GM19099 (cell line): Measurements from ENCODE around the gene SEC24A.

Experiments used
- POLR2A ChIP-seq: IDR thresholded peaks from 3 replicates; pipeline ENCODE4 v1.6.1; 2011; ENCODE audit warnings: low read depth; ENCODE audit not compliant: insufficient read length; ENCODE audit errors: extremely low read depth

SEC24A gene

DNA sequence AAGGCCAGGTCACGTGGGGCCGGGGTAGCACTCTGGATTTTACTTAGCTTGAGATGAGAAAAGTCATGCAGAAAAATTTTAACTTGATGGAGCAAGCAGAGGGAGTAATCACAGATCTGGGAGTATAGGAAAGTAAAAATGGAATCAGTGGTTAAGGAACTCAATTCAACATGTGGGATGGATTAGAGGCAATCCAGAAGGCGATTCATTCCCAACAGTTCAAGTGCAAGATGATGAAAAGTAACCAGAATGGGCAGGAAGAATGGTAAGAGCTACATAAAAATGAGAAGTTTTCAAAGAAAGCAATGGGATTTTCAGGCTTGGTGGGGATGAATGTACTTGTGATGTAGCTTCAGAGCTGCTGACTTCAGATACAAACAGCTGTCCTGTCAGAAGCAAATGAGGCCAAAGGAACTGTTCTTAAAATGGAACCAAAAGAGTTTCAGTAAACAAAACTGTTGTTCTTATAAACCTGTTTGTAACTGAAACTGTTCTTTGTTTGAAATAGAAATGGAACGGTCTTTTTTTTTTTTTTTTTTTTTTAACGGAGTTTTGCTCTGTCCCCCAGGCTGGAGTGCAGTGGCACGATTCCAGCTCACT, 5.6 kb upstream of the SEC24A start:
- TF ChIP-seq POLR2A, result peak; percentile 36

DNA sequence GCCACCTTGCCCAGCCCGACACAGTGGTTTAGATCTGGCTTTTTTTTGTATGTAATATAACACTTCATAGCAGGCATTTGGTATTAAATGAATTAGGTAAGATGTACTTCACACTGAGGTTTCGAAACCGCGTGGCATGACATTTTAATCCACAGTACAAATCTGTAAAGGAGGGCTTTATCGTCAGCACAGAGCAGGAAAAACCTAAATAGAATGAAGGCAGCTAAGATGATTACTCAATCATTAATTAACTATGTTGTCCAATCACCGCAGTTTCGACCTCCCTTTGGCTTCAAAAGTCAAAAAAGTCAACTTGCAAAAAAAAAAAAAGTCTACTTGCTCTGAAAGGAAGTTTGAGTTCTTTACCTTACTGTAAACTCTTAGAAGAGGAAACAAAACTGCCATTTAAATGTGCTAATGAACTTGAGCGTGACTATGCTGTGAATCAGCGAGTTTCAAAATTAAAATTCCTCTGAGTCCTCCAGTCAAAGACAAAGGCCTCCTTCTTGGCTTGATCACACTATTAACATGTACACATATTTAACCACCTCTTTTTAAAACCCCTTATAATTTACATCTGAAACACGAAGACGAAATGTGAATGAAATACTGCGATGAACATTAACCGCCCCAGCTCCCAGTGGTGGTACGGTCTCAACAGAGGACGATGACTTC, 698 bp upstream of the SEC24A start:
- TF ChIP-seq POLR2A, result no peak

- TF ChIP-seq POLR2A, result no peak
Observed at GRCh38 chr5:134649163-134649835, 714 bp downstream of the SEC24A start.

DNA sequence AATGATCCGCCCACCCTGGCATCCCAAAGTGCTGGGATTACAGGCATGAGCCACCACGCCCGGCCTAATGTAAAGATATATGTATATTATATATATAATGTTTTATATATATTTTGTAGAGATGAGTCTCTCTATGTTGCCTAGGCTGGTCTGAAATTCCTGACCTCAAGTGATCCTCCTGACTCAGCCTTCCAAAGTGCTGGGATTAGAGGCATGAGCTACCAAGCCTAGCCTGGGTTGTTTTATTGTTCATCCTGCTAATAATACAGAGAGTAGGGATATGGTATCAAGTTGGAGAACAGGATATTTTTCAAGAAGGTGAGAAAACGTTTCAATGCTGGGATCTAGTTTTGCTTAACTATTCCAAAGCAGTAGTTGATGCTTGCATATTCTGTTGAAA, 2.9 kb downstream of the SEC24A start:
- no peak for TF ChIP-seq POLR2A

DNA sequence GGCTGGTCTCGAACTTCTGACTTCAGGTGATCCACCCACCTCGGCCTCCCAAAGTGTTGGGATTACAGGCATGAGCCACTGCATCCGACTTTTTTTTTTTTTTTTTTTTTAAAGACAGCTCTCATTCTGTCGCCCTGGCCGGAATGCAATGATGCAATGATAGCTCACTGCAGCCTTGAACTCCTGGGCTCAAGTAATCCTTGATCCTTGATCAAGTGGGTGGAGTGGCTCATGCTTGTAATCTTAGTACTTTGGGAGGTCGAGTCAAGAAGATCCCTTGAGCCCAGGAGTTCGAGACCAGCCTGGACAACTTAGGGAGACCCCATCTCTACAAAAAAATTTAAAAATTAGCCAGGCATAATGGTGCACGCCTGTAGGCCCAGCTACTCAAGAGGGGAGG, 8.1 kb downstream of the SEC24A start:
- TF ChIP-seq POLR2A, result no peak

DNA sequence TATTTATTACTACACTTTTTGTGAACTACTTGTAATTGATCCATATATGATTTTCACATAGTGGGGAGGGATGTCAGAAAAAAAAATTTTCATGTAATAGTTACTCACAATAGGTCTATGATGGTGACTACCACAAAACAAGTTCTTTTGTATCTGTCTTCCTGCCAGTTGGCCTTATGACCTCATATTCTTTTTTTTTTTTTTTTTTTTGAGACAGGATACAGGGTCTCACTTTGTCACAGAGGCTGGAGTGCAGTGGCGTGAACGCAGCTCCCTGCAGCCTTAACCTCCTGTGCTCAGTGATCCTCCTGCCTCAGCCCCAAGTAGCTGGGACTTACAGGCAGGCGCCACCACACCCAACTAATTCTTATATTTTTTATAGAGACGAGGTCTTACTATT, 10.9 kb downstream of the SEC24A start:
- TF ChIP-seq POLR2A, result no peak

- no peak for TF ChIP-seq POLR2A
Observed at GRCh38 chr5:134659922-134660321, 11.3 kb downstream of the SEC24A start.

DNA sequence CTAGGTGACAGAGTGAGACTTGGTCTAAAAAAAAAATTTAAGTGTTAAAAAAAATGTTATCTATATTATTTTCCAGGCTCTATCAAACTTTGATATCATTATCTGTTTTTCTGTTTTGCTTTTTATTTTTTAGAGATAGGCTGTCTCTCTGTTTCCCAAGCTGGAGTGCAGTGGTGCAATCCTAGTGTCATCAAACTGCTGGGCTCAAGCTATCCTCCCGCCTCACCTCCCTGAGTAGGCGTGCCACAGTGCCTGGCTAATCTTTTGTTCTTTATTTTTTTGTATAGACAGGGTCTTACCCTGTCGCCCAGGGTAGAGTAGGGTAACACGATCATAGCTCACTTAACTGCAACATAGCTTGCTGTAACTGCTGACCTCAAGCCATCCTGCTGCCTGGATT, 14.4 kb downstream of the SEC24A start:
- no peak for TF ChIP-seq POLR2A

DNA sequence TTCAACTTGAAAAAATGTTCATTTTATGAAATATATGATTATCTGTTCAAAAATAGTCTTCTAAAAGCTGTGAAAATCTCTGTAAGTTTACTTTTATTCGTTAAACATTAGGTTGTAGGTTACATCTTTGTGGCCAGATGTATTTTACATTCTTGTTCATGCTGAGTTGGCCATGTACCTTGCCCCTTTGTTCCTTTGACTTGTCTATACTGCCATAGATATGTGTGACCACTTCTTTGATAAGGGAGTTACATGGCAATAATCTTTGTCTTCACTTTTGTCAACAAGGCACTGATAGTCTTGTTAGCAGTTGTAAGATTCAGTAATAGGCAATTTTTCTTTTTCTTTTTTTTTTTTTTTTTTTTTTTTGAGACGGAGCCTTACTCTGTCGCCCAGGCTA, 15.9 kb downstream of the SEC24A start:
- no peak for TF ChIP-seq POLR2A

DNA sequence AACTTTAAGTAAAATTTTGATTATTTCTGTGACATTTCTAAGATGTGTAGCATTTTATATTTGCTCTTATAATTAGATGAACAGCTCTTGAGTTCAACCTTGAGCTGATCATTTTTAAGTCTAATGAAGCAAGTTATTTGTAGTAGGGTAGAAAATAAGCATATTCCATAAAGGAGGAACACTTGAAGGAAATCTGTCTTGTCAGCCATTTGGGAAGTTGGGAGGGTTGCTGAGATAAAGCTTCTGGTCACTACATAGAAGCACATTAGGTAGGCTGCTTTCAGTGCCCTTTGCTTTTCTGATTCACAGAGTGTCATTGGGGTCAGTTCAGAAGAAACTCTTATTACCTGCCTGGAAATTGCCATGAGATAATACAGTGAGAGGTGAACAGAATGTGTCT, 44.1 kb downstream of the SEC24A start:
- TF ChIP-seq POLR2A, result no peak

DNA sequence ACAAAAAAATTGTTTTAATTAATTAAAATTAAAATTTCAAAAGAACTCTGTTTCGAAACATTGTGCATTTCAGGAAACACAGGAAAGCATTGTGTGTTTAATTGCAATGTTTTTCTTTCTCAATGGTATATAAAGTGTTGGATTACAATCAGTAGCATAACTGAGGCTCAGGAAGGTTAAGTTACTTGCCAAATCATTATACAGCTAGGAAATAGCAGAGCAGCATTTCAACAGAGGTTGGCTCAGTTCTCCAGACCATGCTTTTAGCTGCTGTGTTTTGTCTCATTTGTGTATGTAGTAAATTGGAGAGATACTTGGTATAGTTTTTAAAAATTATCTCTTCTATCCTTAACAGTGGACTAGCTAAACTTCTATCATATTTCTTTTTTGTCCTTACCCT, 59.7 kb downstream of the SEC24A start:
- TF ChIP-seq POLR2A, result no peak

DNA sequence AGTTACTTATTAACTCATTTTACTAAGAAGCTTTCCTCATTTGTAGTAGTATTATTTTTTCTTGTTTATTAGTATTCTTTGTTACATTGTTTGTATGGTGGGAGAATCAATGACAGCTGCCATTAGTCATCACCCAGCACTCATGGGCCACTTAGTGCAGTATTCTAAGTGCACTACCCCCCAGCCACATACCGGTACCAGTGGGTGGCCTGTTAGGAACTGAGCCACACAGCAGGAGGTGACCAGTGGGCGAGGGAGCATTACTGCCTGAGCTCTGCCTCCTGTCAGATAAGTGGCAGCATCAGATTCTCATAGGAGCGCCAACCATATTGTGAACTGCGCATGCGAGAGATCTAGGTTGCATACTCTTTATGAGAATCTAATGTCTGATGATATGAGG, 65.5 kb downstream of the SEC24A start:
- no peak for TF ChIP-seq POLR2A

DNA sequence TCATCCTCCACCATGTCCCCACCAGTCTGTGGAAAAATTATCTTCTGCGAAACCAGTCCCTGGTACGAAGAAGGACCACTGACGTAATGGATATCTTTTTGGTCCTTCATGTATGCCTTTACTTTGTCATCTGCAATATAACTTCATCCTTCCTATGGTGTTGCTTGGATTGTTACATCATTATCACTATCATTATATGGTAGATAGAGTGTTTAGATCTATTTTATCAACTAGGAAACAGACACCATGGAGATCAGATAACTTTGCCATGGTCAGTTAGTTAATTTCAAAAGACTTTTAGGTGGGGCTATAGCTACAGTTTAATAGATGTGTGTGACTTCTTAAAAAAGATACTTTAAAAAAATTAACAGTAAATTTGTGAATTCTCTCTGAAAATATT, 66.0 kb downstream of the SEC24A start:
- no peak for TF ChIP-seq POLR2A

DNA sequence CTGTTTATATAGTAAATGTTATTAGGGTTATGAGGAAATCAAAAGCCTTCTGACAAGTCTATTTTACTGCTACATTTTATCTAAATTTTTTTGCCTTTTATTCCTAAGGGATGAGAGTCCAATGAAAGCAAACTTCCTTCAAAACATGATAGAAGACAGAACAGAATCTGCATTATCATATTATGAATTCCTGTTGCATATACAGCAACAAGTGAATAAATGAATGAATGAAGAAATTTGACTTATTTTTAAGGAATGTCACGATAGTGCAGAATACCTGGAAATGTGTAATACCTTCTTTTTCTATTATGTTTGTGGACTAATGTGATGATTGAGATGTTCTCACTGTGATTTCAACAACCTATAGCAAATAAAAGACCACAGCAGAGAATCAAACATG, 76.3 kb downstream of the SEC24A start:
- TF ChIP-seq POLR2A, result no peak

- no peak for TF ChIP-seq POLR2A
Observed at GRCh38 chr5:134732819-134733218, 84.2 kb downstream of the SEC24A start.

DNA sequence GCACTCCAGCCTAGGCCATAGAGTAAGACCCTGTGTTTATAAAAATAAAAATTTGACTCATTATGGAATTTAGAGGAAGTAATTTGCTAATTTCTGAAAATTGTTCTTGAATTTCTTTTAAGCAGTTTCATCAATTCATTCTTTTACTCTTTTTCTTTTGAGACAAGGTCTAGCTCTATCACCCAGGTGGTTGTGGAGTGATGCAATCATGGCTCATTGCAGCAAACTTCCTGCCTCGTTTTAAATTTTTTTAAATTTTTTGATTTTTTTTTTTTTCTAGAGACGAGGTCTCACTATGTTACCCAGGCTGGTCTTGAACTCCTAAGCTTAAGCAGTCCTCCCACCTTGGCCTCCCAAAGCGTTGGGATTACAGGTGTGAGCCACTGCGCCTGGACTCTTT, 86.7 kb downstream of the SEC24A start:
- no peak for TF ChIP-seq POLR2A

- no peak for TF ChIP-seq POLR2A
Observed at GRCh38 chr5:134736173-134736812, 87.7 kb downstream of the SEC24A start.
